NCI-H1436 treated with DMSO at 0.1 percent for 48 hours (cell line): ENCODE data around the gene HDHD2.
"Not testable (repeated sequence)": the region's sequence is repeated elsewhere in the genome, so short reads cannot be mapped to it uniquely, and the experiment has no call there.

ENCODE experiments used
- DNase-seq: peaks from one replicate; lab custom pipeline; 2025; lab: John Stamatoyannopoulos, UW

The HDHD2 gene, protein sequence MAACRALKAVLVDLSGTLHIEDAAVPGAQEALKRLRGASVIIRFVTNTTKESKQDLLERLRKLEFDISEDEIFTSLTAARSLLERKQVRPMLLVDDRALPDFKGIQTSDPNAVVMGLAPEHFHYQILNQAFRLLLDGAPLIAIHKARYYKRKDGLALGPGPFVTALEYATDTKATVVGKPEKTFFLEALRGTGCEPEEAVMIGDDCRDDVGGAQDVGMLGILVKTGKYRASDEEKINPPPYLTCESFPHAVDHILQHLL

DNA sequence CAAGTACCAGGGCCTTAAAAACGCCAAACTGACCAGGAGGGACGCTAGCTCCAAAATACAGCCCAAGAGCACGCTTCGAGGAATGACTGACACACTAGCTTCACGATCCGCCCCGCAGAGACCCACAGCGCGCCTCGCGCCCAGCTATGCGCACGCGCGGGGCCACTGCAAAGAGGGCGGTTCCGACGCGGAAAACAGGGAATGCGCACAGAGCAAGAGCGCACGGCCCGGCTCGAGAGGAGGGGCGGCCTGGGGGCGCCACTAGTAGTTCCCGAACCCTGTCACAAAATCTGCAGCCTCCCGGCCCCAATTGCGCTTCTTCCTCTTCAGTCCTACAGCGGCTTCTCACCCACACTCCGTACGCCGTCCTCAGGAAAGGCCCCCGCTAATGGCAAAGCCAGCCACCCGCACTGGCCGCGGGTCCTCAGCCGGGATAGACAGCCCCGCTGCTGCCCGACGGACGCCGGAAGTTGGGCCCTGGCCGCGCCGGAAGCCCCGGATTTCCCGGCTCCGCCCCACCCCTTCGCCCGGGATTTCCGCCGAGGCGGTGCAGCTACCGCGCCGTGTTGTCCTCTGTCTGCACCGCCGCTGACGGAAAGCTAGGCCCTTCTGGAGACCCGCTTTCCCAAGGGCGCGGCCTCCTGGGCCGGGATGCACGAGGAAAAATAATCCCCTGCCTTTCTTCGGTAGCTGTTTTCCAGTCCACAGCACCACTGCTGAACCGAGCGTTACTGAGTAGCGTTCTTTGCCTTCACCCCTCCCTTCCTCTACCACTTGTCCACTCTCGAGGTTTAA is at the start of gene HDHD2:
Gene HDHD2 (minus strand): TSS at position 472 of the 795 bp plus-strand sequence. CDS start 14,061 bp downstream, outside the sequence.
- DNase-seq, result no peak

DNA sequence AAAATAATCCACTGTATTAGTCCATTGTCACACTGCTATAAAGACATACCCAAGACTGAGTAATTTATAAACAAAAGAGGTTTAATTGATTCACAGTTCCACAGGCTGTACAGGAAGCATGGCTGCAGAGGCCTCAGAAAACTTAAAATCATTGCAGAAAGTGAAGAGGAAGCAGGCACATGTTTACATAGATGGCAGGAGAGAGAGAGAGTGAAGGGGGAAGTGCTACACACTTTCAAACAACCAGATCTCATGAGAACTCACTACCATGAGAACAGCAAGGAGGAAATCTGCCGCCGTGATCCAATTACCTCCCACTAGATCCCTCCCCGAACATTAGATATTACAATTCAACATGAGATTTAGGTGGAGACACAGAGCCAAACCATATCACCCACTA is 45.7 kb upstream of the HDHD2 start:
- DNase-seq, result not testable (repeated sequence)

DNA sequence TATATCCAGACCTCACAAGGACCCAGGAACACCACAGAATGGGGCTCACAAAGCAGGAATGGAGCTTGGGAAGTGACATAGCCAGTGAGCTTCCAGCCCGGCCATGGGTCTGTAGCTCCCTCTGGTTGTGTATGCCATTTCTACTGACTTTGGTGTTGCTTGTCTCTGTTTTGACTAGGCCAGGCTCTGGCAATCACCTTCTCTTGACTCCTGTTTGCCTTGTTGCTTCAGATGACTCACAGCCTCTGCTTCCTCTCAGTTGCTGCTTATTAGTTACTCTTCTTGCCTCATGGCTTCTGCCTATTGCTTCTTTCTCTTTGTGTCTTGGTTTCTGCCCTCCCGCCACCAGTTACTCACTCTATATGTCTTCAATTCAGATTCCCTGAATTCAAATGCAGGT is 41.7 kb upstream of the HDHD2 start:
- DNase-seq, result no peak

DNA sequence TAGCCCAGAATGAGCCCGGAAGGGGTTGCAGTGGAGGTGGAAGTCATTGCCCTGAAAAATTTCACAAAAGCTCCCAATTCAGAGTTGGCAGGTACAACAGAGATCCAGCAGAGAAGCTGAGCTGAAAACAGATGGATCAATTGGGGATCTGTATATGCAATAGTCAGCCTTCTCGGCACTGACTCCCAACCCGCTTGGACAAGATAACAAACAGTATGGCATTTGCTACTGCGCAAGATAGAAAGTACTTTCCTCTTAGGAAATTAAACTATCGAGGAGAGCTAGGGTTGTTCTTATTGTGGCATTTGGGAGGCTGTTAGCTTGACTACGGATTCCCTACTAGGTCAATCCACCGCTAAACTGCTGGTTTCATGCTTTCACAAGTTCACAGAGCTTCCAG is 37.4 kb upstream of the HDHD2 start:
- no peak for DNase-seq

DNA sequence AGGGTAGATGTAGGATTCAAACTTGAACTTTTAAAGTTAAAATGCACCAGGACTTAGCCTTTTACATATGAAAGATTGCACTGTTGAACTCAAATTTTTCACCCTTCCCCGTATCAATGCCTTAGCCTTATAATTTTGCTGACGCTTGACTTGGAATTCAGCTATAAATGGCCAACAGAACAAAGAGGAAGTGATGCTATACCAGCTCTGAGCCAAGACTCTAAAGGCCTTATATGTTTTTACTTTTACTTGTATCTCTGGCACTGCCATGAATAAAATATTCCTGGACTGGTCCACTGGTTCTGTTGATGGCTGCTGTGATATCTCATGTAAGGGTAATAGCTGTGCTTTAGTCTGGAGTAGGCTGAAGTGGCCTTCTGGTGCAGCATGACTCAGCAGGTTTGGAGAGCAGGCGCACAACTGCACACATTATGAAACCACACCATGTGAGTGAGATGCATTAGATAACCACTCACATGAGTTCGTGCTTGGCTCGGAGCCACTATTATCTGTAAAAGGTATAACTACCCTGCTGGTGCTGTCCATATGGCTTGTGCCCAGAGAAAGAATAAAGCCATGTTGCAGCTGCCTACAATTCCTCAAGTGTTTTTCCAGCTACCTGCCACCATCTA is 34.2 kb upstream of the HDHD2 start:
- DNase-seq, result no peak

DNA sequence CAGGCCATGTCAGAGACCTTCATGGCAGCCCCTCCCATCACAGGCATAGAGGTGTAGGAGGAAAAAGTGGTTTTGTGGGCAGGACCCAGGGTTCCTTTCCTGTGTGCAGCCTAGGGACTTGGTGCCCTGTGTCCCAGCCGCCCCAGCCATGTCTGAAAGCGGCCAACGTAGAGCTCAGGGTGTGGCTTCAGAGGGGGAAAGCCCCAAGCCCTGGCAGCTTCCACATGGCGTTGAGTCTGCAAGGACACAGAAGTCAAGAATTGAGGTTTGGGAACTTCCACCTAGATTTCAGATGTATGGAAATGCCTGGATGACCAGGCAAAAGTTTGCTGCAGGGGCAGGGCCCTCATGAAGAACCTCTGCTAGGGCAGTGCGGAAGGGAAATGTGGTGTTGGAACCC is 31.9 kb upstream of the HDHD2 start:
- not testable (repeated sequence) for DNase-seq

DNA sequence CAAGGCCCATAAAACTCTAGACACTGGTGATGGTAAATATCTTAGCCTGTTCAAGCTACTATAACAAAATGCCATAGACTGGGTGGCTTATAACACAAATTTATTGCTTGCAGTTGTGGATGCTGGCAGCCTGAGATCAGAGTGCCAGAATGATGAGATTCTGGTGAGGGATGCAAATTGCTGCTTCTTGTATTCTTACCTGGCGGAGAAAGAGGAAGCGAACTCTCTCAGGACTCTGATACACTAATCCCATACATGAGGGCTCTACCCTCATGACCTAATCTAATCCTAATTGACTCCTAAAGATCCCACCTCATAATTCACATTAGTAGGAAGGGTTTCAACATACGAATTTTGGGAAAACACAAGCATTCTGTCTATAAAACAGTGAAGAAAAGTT is 30.5 kb upstream of the HDHD2 start:
- no peak for DNase-seq

DNA sequence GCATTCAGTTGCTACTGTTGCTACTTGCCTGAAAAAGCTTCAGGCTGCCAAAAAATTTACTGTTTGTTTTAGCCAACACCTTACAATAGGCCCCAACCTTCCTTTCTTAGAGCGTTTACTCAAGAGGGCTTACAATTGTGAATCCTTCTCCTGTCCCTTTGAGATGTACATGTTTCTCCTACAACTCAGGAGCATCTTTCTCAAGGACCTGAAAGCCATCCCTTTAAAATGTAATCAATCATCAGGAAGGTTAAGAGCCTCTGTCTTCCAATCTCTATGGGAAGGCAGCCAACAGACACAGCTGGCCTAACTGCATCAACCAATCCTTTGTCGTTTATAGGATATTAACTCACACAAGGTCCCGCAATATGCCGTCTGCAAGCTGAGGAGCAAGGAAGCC is 29.2 kb upstream of the HDHD2 start:
- no peak for DNase-seq

DNA sequence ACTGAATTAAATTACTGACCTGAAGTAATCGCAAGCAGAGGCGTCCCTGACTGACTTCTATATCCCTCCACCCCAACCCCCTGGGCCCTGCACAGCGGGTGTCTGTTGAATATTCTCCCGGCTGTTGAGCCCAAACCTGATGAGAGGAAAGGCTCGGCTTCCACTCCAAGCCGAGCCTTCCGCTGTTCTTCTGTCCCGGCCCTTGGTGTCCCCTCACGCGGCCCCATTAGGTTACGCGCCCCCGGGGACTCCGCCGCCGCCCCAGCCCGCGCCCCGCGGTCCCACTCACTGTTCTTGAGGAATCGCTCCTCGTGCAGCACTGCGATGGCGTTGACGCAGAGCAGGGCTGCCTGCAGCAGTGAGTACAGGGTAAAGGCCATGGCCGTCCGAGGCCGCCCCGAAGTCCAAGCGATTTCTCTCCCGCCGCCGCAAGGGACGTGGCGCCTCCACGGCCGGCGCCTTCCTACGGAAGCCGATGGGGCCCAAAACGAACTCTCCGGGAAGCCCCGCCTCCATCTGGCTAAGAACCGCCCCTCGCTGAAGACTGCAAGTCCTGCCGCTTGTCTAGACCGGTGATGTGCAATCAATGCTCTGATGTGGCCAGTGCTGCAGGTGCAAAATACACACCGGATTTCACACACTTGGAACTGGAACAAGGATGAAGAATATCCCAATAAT is 25.7 kb upstream of the HDHD2 start, which contains the start of gene IER3IP1:
Gene IER3IP1 (minus strand): TSS at position 467 of the 678 bp plus-strand sequence. CDS start 87 bp downstream, at position 380.
- DNase-seq, result peak; percentile 56

DNA sequence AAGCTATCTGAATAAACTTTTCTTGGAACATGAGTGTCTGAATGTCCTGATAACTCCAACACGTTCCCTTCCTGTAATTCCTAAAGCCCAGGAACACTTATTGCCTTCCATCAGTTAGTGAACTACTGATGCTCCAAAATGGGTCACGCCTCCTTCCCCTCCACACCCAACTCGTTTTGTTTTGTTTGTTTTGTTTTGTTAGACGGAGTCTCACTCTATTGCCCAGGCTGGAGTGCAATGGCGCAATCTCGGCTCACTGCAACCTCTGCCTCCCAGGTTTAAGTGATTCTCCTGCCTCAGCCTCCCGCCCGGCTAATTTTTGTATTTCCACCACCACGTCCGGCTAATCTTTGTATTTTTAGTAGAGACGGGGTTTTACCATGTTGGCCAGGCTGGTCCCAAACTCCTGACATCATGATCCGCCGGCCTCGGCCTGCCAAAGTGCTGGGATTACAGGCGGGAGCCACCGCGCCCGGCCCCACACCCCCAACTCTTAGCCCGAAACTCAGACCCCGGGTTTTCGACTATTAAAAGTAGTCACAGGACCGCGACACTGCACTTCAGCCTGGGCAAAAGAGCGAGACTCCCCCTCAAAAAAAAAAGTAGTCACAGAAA is 25.1 kb upstream of the HDHD2 start:
- DNase-seq, result no peak

DNA sequence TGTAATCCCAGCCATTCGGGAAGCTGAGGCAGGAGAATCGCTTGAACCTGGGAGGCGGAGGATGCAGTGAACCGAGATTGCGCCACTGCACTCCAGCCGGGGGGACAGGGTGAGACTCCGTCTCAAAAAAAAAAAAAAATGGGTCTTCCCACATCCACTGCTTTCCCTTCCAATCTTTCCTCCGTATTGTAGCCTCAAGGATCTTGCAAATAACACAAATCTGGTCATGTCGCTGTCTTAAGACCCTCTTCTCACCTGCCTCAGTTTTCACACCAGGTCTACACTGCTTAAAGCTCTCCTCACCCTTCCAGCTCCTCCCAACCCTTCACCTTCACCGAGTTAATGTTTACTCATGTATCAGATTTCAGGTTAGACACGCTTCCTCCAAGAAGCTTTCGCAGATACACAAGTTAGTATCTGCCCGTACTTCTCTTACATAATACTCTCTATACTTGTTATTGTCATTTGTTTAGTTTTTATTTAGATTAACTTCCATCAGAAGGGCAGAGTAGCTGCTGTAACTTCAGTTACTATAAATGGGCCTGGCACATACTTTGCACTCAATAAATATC is 24.3 kb upstream of the HDHD2 start:
- no peak for DNase-seq

DNA sequence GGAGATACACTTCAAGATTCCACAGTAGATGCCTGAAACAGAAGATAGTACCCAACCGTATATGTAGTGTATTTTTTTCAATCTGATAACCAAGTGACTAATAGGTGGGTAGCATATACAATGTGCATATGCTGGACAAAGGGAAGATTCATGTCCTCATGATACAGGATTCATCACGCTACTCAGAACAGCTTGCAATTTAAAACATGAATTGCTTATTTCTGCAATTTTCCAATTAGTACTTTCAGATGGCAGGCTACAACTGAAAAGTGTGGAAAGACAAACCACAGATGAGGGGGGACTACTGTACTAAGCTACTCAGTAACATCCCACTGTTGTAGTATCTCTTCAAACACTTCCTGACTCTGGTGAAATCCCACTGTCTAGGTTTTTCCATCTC is 22.2 kb upstream of the HDHD2 start:
- DNase-seq, result no peak

DNA sequence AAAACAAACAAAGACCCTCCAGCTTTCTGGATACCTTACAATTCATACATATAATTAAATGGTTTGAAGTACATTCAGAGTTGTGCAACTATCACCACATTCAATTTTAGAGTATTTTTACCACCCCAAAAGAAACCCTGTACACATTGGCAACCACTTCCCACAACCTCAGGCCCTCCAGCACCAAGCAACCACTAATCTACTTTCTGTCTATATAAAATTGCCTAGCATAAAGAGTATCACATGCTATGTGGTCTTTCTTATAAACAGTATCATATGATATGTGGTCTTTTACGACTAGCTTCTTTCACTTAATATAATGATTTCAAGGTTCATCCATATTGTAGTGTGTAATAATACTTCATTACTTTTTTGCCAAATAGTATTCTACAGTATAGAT is 18.6 kb upstream of the HDHD2 start:
- no peak for DNase-seq

DNA sequence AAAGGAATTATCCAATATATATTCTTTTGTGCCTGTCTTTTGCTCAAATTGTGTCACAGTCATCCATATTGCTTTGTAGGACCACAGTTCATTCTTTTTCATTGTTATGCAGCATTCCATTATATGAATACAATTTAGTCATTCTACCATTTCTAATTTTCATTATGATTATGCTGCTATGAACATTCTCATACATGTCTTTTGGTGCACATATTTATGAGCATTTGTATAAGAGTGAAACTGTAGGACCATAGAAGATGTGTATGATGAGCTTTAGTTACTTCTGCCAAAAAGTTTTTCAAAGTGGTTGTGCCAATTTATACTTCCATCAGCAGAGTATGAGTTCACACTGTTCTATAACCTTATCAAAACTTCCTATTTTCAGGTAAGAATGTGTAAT is 18.2 kb upstream of the HDHD2 start:
- no peak for DNase-seq

DNA sequence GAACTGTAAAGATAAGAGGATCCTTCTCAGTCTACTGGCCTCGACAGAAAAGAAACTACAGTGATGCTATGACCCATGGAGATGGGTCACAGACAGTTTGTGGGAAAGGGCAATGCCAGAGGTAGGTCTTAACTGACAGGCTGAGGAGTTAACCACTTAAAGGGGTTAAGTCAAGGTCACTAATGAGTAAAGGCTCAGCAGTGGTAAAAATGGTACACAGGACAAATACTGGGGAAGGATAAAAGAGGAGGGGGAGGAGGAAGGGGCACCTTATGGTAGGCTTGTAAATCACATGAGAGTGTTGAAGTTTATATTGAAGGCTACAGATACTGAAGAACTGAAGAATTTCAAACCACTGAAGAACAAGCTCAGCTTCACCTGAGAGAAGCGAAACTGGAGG is 16.0 kb upstream of the HDHD2 start:
- no peak for DNase-seq

DNA sequence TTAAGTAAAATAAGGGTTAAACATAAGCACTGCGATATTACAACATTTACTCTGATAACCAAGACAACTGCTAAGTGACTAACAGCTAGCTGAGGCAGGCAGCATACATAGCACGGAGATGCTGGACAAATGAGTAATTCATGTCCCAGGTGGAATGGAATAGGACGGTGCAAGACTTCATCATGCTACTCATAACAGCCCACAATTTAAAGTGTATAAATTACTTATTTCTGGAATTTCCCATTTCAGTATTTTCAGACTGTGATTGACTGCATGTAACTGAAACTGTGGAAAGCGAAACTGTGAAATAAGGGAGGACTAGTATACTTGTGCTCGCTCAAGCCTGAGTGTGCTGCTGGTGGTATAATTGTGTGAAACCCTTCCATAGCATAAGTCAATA is 12.9 kb upstream of the HDHD2 start:
- DNase-seq, result no peak

DNA sequence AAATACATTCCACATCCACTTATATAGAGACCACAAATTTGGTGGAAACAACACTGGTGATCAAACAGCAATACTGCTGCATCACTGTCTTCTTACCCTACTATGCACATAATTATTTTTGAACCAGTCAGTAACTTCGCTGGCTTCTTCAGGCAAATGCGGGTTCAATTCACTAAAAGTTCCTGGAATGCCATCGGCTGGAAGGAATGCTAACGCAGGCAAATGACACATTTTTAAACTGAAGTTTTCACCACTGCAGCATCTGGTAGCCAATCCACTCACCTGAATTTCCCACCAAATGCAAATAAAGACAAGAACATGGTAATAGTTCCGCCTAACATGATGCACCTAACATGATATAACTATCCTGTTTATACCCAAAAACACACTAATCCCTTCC is 10.0 kb upstream of the HDHD2 start:
- no peak for DNase-seq

DNA sequence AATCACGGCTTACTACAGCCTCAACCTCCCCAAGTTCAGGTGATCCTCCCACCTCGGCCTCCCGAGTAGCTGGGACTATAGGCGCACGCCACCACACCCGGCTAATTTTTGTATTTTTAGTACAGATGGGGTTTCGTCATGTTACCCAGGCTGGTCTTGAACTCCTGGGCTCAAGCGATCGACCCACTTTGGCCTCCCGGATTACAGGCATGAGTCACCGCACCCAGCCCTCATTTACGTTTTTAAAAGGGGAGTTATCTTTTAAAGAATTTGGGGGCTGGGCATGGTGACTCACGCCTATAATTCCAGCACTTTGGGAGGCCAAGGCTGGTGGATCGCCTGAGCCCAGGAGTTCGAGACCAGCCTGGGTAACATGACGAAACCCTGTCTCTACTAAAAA is 8.1 kb upstream of the HDHD2 start:
- DNase-seq, result not testable (repeated sequence)

DNA sequence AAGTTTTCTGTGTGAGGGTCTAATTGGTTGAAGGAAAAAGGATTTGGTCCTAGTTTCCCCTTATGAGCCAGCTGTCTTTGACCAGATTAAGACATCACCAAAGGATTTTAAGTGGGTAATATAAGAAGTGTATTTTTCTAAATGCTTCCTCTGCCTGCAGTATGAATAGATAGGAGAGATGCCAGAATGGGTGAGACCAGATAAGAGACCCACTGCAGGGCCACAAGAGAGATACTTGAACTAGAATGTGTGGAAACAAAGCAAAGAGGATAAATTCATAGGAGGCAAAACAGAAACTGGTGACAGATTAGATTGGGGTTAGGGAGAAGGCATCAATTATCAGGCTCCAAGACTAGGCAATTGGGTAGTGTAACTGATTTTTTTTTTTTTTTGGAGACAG is 1.1 kb upstream of the HDHD2 start:
- DNase-seq, result no peak

DNA sequence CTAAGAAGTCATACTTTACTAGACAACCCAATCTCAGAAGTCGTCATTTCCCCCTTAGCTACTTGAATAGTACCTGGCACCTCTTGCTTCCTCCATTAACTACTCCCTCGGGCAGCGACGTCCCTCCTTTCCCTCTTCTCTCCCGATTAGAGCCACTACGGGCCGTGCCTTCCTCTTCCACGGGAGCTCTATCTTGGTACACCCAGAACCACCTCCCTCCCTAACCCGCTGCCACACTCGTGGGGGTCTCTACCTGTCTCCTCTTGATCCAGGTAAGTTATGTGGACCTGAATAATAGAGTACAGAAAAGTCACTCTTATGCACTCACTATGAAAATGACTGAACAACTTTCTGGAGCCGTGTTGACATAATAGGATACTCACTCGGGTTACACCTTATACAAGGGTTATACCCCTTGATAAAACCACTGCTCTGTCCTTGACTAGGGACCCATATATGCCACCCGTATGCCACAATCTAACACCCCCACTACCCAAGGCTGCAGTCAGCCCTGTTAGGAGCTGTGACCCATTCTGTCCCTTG is 595 bp upstream of the HDHD2 start:
- no peak for DNase-seq

DNA sequence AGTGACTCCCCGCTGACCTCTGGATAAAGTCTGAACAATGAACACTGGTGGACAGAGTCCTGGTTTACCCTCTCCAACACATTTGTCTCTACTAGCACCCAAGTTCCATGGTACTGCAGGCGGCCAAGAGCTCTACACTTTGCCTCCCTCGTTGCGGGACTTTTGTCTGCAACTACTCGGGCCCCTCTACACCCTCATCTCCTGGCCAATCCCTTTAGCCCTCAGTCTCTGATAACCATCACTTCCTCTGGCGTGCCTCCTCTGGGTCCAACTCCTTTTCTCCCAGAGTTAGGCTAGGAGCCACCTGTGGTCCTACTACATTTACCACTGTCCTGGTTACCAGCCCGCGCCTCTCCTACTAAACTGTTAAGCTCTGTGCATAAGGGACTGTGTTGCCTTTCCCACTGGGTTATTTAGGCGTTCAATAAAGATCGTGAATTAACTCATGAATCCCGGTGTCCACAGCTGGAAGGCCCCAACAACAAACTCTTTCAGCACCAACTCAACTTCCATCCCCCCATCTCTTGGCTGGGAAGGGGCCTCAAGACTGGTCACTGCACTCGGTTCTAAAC is 757 bp downstream of the HDHD2 start:
- no peak for DNase-seq
